GM21717 (cell line): ENCODE measurements around the gene KCNK10.

Source experiments
- ATAC-seq: cut with Tn5 transposase; IDR thresholded peaks from one replicate; pipeline ENCODE4 v1.9.1; 2021; ENCODE audit warnings: mild to moderate bottlenecking, moderate library complexity; ENCODE audit not compliant: unreplicated experiment

KCNK10 gene

GRCh38 chr14:88323086-88323522, at the start of gene KCNK10:
Gene KCNK10 (minus strand): TSS chr14:88323269. CDS start chr14:88322798, 471 bp downstream.
- peak; percentile 42 for ATAC-seq

GRCh38 chr14:88369496-88369895, 46.4 kb upstream of the KCNK10 start:
- ATAC-seq = no peak

GRCh38 chr14:88364710-88365413, 41.8 kb upstream of the KCNK10 start:
- no peak for ATAC-seq

- no peak for ATAC-seq
These were observed 40.6 kb upstream of the KCNK10 start for GRCh38 chr14:88363644-88364043.

- no peak for ATAC-seq
These were observed 36.4 kb upstream of the KCNK10 start for GRCh38 chr14:88359500-88359899.

- ATAC-seq = no peak
These were observed 31.3 kb upstream of the KCNK10 start for GRCh38 chr14:88354358-88354757.

- no peak for ATAC-seq
These were observed 29.6 kb upstream of the KCNK10 start for GRCh38 chr14:88352698-88353097.

GRCh38 chr14:88351966-88352691, 29.1 kb upstream of the KCNK10 start:
- ATAC-seq = no peak

GRCh38 chr14:88348546-88348945, 25.5 kb upstream of the KCNK10 start:
- ATAC-seq = no peak

- ATAC-seq = no peak
These were observed 23.1 kb upstream of the KCNK10 start for GRCh38 chr14:88346048-88346639.

- no peak for ATAC-seq
These were observed 19.9 kb upstream of the KCNK10 start for GRCh38 chr14:88342980-88343379.

GRCh38 chr14:88340357-88340756, 17.3 kb upstream of the KCNK10 start:
- ATAC-seq = no peak

GRCh38 chr14:88333036-88333435, 10.0 kb upstream of the KCNK10 start:
- ATAC-seq = no peak

- no peak for ATAC-seq
These were observed 4.4 kb upstream of the KCNK10 start for GRCh38 chr14:88327497-88327896.

- ATAC-seq = no peak
These were observed 3.5 kb upstream of the KCNK10 start for GRCh38 chr14:88326352-88327103.

GRCh38 chr14:88325883-88326282, 2.8 kb upstream of the KCNK10 start:
- no peak for ATAC-seq

GRCh38 chr14:88324930-88325329, 1.9 kb upstream of the KCNK10 start:
- ATAC-seq = no peak

- ATAC-seq = no peak
These were observed 1.4 kb upstream of the KCNK10 start for GRCh38 chr14:88324491-88324890.

- peak; percentile 91 for ATAC-seq
These were observed 592 bp upstream of the KCNK10 start for GRCh38 chr14:88323523-88324199.

- no peak for ATAC-seq
These were observed 474 bp downstream of the KCNK10 start for GRCh38 chr14:88322504-88323085.
